IMR-90 (cell line): ENCODE data around the gene FXR2. TPM values are rescaled to one million over a fixed set of nuclear protein-coding genes. Genes with fewer than 3 reads are reported as not detected.

ENCODE experiments used
- ATAC-seq: fragments of 200-7000 bp; cut with Tn5 transposase; 2 replicates; pipeline ENCODE4 v1.9.1; 2020; ENCODE audit warnings: low read depth, mild to moderate bottlenecking, moderate library complexity
- BruUV-seq: library from RNA; stranded (reverse); fragments of 400-500 nt; replicated peaks from 2 replicates; lab custom pipeline; 2021; lab: Mats Ljungman, UMichigan
- CTCF ChIA-PET: fragments of 300-600 bp; formaldehyde crosslinking; extraction: SDS; loops from one replicate; lab custom pipeline; 2021; ENCODE audit warnings: antibody characterized with exemption; lab: Yijun Ruan, JAX
- POLR2A ChIA-PET: fragments of 300-600 bp; sonication (Branson Sonifier 250); formaldehyde crosslinking; loops from one replicate; lab custom pipeline; 2022; ENCODE audit warnings: antibody characterized with exemption; ENCODE audit not compliant: unreplicated experiment; lab: Charles Lee
- DNase-seq: peaks from one replicate; pipeline ENCODE4 v3.0.0; 2013
- H2AFZ ChIP-seq: replicated peaks from 2 replicates; pipeline ENCODE3; 2013; ENCODE audit warnings: low read length, mild to moderate bottlenecking; ENCODE audit not compliant: poor library complexity
- H2AK5ac ChIP-seq: 2 replicates; pipeline ENCODE4 v1.6.1; 2013; ENCODE audit warnings: low read depth, low read length, inconsistent platforms
- H2AK9ac ChIP-seq: replicated peaks from 2 replicates; pipeline ENCODE3; 2013; ENCODE audit warnings: mild to moderate bottlenecking, low read depth, low read length, moderate library complexity; ENCODE audit not compliant: poor library complexity
- H2BK120ac ChIP-seq: 2 replicates; pipeline ENCODE4 v1.6.1; 2013; ENCODE audit warnings: low read depth, low read length, inconsistent platforms
- H2BK15ac ChIP-seq: 3 replicates; pipeline ENCODE4 v1.6.1; 2013; ENCODE audit warnings: low read depth, low read length, inconsistent platforms
- H2BK20ac ChIP-seq: 2 replicates; pipeline ENCODE4 v1.6.1; 2013; ENCODE audit warnings: low read depth, mild to moderate bottlenecking, inconsistent platforms, low read length, moderate library complexity
- H2BK5ac ChIP-seq: 2 replicates; pipeline ENCODE4 v1.6.1; 2013; ENCODE audit warnings: mild to moderate bottlenecking, low read depth, low read length, inconsistent platforms; ENCODE audit not compliant: poor library complexity, severe bottlenecking
- H3K14ac ChIP-seq: replicated peaks from 2 replicates; pipeline ENCODE4 v1.6.1; 2013; ENCODE audit warnings: low read depth, low read length, inconsistent platforms
- H3K18ac ChIP-seq: 2 replicates; pipeline ENCODE4 v1.6.1; 2013; ENCODE audit warnings: low read depth, low read length, control low read depth
- H3K23ac ChIP-seq: 2 replicates; pipeline ENCODE4 v1.6.1; 2013; ENCODE audit warnings: low read depth, low read length, inconsistent platforms
- H3K27ac ChIP-seq: 2 replicates; pipeline ENCODE4 v1.5.1; 2013; ENCODE audit warnings: mild to moderate bottlenecking, control low read depth, low read length; ENCODE audit not compliant: insufficient read depth
- H3K27me3 ChIP-seq: 2 replicates; pipeline ENCODE4 v1.6.1; 2013; ENCODE audit warnings: low read length; ENCODE audit not compliant: control insufficient read depth, insufficient read depth
- H3K36me3 ChIP-seq: 2 replicates; pipeline ENCODE4 v1.6.1; 2013; ENCODE audit warnings: low read length, mixed read lengths; ENCODE audit not compliant: control insufficient read depth, insufficient read depth
- H3K4ac ChIP-seq: 2 replicates; pipeline ENCODE4 v1.6.1; 2013; ENCODE audit warnings: low read depth, low read length, inconsistent platforms
- H3K4me1 ChIP-seq: 2 replicates; pipeline ENCODE4 v1.6.1; 2013; ENCODE audit warnings: low read length, mixed read lengths; ENCODE audit not compliant: control insufficient read depth, insufficient read depth
- H3K4me2 ChIP-seq: 2 replicates; pipeline ENCODE4 v1.6.1; 2013; ENCODE audit warnings: low read depth, mild to moderate bottlenecking, control low read depth, low read length, moderate library complexity
- H3K4me3 ChIP-seq: 2 replicates; pipeline ENCODE4 v1.5.1; 2013; ENCODE audit warnings: low read depth, mild to moderate bottlenecking, control low read depth, low read length, moderate library complexity; ENCODE audit not compliant: insufficient read depth
- H3K56ac ChIP-seq: 2 replicates; pipeline ENCODE4 v1.6.1; 2013; ENCODE audit warnings: low read length, inconsistent platforms; ENCODE audit not compliant: insufficient read depth; ENCODE audit errors: extremely low read depth
- H3K79me1 ChIP-seq, 2 experiments: 2 replicates each; pipeline ENCODE4 v1.6.1; 2013; ENCODE audit warnings: low read length in 2 of 2, inconsistent platforms in 1 of 2, low read depth in 1 of 2
- H3K9ac ChIP-seq: 2 replicates; pipeline ENCODE4 v1.6.1; 2013; ENCODE audit warnings: low read depth, low read length, control low read depth
- H3K9me1 ChIP-seq: 2 replicates; pipeline ENCODE4 v1.6.1; 2013; ENCODE audit warnings: low read length, inconsistent platforms; ENCODE audit not compliant: insufficient read depth
- H3K9me3 ChIP-seq: 2 replicates; pipeline ENCODE4 v1.6.1; 2013; ENCODE audit warnings: low read length; ENCODE audit not compliant: control insufficient read depth, insufficient read depth
- H4K20me1 ChIP-seq: 2 replicates; pipeline ENCODE4 v1.6.1; 2013; ENCODE audit warnings: low read length, inconsistent platforms; ENCODE audit not compliant: insufficient read depth
- H4K5ac ChIP-seq: 2 replicates; pipeline ENCODE4 v1.6.1; 2013; ENCODE audit warnings: mild to moderate bottlenecking, low read depth, low read length, control low read depth
- H4K8ac ChIP-seq, 2 experiments: 2 replicates each; pipeline ENCODE4 v1.6.1; 2013; ENCODE audit warnings: low read depth in 2 of 2, low read length in 2 of 2, control low read depth in 1 of 2, inconsistent platforms in 1 of 2
- H4K91ac ChIP-seq: 2 replicates; pipeline ENCODE4 v1.6.1; 2013; ENCODE audit warnings: low read depth, low read length, inconsistent platforms; ENCODE audit not compliant: insufficient read depth
- BHLHE40 ChIP-seq: fragments of 150-350 bp; IDR thresholded peaks from 2 replicates; pipeline ENCODE4 v1.6.1; 2016; ENCODE audit warnings: mild to moderate bottlenecking, low read depth, low read length
- CEBPB ChIP-seq: IDR thresholded peaks from 2 replicates; pipeline ENCODE4 v1.6.1; 2012; ENCODE audit warnings: low read depth, low read length, improper control_type of control experiment
- CHD1 ChIP-seq: IDR thresholded peaks from 2 replicates; pipeline ENCODE4 v1.6.1; 2012; ENCODE audit warnings: low read depth, low read length, improper control_type of control experiment
- FOS ChIP-seq: fragments of 150-350 bp; IDR thresholded peaks from 2 replicates; pipeline ENCODE4 v1.6.1; 2016; ENCODE audit warnings: low read depth, low read length
- MAFK ChIP-seq: IDR thresholded peaks from 2 replicates; pipeline ENCODE4 v1.6.1; 2012; ENCODE audit warnings: low read depth, low read length, improper control_type of control experiment
- MAZ ChIP-seq: IDR thresholded peaks from 2 replicates; pipeline ENCODE4 v1.6.1; 2012; ENCODE audit warnings: low read depth, mild to moderate bottlenecking, low read length, improper control_type of control experiment, moderate library complexity, borderline replicate concordance
- MXI1 ChIP-seq: IDR thresholded peaks from 2 replicates; pipeline ENCODE4 v1.6.1; 2012; ENCODE audit warnings: low read depth, mild to moderate bottlenecking, low read length, moderate library complexity, borderline replicate concordance
- NFE2L2 ChIP-seq: fragments of 150-350 bp; IDR thresholded peaks from 2 replicates; pipeline ENCODE4 v1.6.1; 2016; ENCODE audit warnings: low read depth, mild to moderate bottlenecking, low read length
- RCOR1 ChIP-seq: IDR thresholded peaks from 2 replicates; pipeline ENCODE4 v1.6.1; 2012; ENCODE audit warnings: mild to moderate bottlenecking, low read length, improper control_type of control experiment; ENCODE audit not compliant: insufficient replicate concordance
- RFX5 ChIP-seq: IDR thresholded peaks from 2 replicates; pipeline ENCODE4 v1.8.0; 2012; ENCODE audit warnings: low read depth, mild to moderate bottlenecking, low read length, moderate library complexity
- USF2 ChIP-seq: fragments of 150-350 bp; IDR thresholded peaks from 2 replicates; pipeline ENCODE4 v1.6.1; 2017; ENCODE audit warnings: mild to moderate bottlenecking, antibody characterized with exemption, low read length, low read depth
- WGBS, 2 experiments: methylation state at CpG; one replicate each; pipeline versions ENCODE4 v1.1.5 to v1.1.7; 2013; ENCODE audit warnings: missing lambda C conversion rate in 2 of 2; ENCODE audit not compliant: insufficient read length in 1 of 2; ENCODE audit errors: extremely low coverage in 2 of 2; 5-methylcytosine and 5-hydroxymethylcytosine counted together
- dilution Hi-C: fragments of 300-500 bp; cut with HindIII; formaldehyde crosslinking; loops from one replicate; pipeline ENCODE4 v1.14.3; 2018; ENCODE audit warnings: low sequenced_read_pairs; ENCODE audit not compliant: unreplicated experiment
- in situ Hi-C: fragments of 300-500 bp; cut with MboI; formaldehyde crosslinking; loops from 3 replicates; pipeline ENCODE4 v1.14.3; 2019; ENCODE audit warnings: low sequenced_read_pairs, inconsistent platforms, mixed read lengths
- intact Hi-C: fragments of 100-400 bp; cut with micrococcal nuclease; formaldehyde crosslinking; loops from 2 replicates; pipeline ENCODE4 v1.10.0; 2022
- polyA plus RNA-seq, 3 experiments: library from polyadenylated mRNA; depleted of rRNA; stranded (reverse); fragments of >200 nt; gene quantifications; 2 replicates each; pipeline ENCODE4 v1.2.3, GENCODE V29; 2012; ENCODE audit warnings: low replicate concordance in 1 of 3
- total RNA-seq: library from RNA; depleted of rRNA; stranded (reverse); fragments of >200 nt; gene quantifications from 2 replicates; pipeline ENCODE4 v1.2.3, GENCODE V29; 2012

The FXR2 gene
- total and polyA plus RNA-seq, 2 of the 4 experiments (the other 2 are of a cell fraction), result 39.1 to 55.9 TPM

- TF ChIP-seq FOS, result peak; percentile 30; the same call in 1 of the 2 replicates
- peak; percentile 26; the same call in 1 of the 2 replicates for TF ChIP-seq MAZ
- TF ChIP-seq RCOR1, result no peak
Observed at GRCh38 chr17:7579001-7579833, 35.5 kb downstream of the FXR2 start, which contains the start of gene CD68 (continued).

GRCh38 chr17:7577327-7578199 lies 37.1 kb downstream of the FXR2 start:
- 92% methylated on average over 6 of the region's 17 CpGs; no CpG with 5 or more reads in 1 of the 2 experiments for WGBS, 2 experiments
- H2BK5ac ChIP-seq, result no peak overlapping the region
- no peak overlapping the region for H3K27ac ChIP-seq
- intact Hi-C loops (no loop called here), dilution Hi-C loops (no loop called here), in situ Hi-C loops (no loop called here)
- H2AFZ ChIP-seq, result no peak overlapping the region
- H3K36me3 ChIP-seq, result peaks cover 54% of the 10 kb centered on the region
- H3K9ac ChIP-seq, result no peak overlapping the region
- ChIA-PET CTCF (interaction anchor here (0.6 kb wide), 1 partner anchor 143 kb away, joined by 4 read pairs; the partner anchor contains the start of gene TMEM102), POLR2A (no interaction called here)
- H2BK15ac ChIP-seq, result no peak overlapping the region
- H3K9me1 ChIP-seq, result peaks cover 21% of the 10 kb centered on the region
- peaks cover 23% of the 10 kb centered on the region for H3K4me1 ChIP-seq
- no peak overlapping the region for H2AK5ac ChIP-seq
- H4K5ac ChIP-seq, result no peak overlapping the region
- no peak overlapping the region for H3K18ac ChIP-seq
- DNase-seq (no peak), ATAC-seq (no peak)
- TSS peak; percentile 49 for BruUV-seq
- no peak overlapping the region for H4K91ac ChIP-seq
- no peak overlapping the region for H2BK20ac ChIP-seq
- no peak overlapping the region for H2BK120ac ChIP-seq
- H4K8ac ChIP-seq, result no peak overlapping the region
- H3K14ac ChIP-seq, result no peak overlapping the region
- no peak overlapping the region for H3K4me2 ChIP-seq
- no peaks in the 10 kb centered on the region for H3K27me3 ChIP-seq
- peak overlapping the region; percentile 24; the same call in 1 of the 2 replicates for H3K23ac ChIP-seq
- no peak overlapping the region for H3K4me3 ChIP-seq
- no peaks in the 10 kb centered on the region for H3K9me3 ChIP-seq
- H3K79me1 ChIP-seq, result peaks cover 12 to 73% of the 10 kb centered on the region in 2 experiments
- H3K4ac ChIP-seq, result no peak overlapping the region
- peaks cover 70% of the 10 kb centered on the region for H4K20me1 ChIP-seq
- no peak overlapping the region for H3K56ac ChIP-seq
- H2AK9ac ChIP-seq, result no peak overlapping the region
- no peak for TF ChIP-seq BHLHE40
- no peak for TF ChIP-seq USF2
- no peak for TF ChIP-seq NFE2L2
- TF ChIP-seq FOS, result no peak
- no peak for TF ChIP-seq CHD1
- no peak for TF ChIP-seq MXI1
- TF ChIP-seq MAFK, result no peak
- no peak for TF ChIP-seq CEBPB
- TF ChIP-seq RFX5, result no peak
- TF ChIP-seq RCOR1, result no peak
